Measurements from ENCODE around the gene DCAF11. TPM values are rescaled to one million over a fixed set of nuclear protein-coding genes. Genes with fewer than 3 reads are reported as not detected.

DCAF11 gene
- total and polyA plus RNA-seq, 2 of the 8 experiments (the other 6 are each of a cell fraction or from before 2014, with no cell fraction given): 60.4 to 63.6 TPM

DNA sequence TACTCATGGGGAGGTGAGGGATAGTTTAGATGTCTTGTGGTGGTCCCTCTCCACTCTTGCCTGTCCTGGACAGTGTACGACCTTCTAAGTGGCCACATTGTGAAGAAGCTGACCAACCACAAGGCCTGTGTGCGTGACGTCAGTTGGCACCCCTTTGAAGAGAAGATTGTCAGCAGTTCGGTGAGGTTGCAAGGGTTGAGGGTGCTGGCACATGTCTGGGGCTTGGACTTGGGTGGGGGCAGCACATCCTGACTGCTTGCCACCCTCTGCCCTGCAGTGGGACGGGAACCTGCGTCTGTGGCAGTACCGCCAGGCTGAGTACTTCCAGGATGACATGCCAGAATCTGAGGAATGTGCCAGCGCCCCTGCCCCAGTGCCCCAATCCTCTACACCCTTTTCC is 8.3 kb downstream of the DCAF11 start:
- FAIRE-seq (no peak), DNase-seq (ENCODE audit: low read depth in 1 of 2, low spot score in 2 of 2) (no peak)
- H3K79me2 ChIP-seq (ENCODE audit: control insufficient read depth in 1 of 2, insufficient read depth in 2 of 2, low read length in 2 of 2): no peaks in the 10 kb centered on the region
- ChIA-PET CTCF (ENCODE audit: partially characterized antibody) (interaction anchor here (1.6 kb wide), 1 partner anchor 15 kb away, joined by 4 read pairs; no protein-coding TSS in a partner anchor), POLR2A (ENCODE audit: partially characterized antibody) (interaction anchor here (1.0 to 11.1 kb wide), 8 partner anchors 7 to 84 kb away, joined by 3 to 96 read pairs (median 4); partner anchors contain the start of genes DCAF11, FITM1, IRF9 and NRL)
- H3K36me3 ChIP-seq (ENCODE audit: control insufficient read depth in 2 of 4, insufficient read depth in 4 of 4, low read length in 3 of 4): peaks cover 13 to 36% (median 30%) of the 10 kb centered on the region in 4 experiments
- no peak overlapping the region for H2BK12ac ChIP-seq (ENCODE audit: low read depth, low read length)
- no peak overlapping the region for H3K56ac ChIP-seq (replicated peaks; ENCODE audit: insufficient read length, low read depth, low read length)
- 91% methylated on average over 8 of the region's 8 CpGs; no CpG with 5 or more reads in 1 of the 2 experiments for WGBS, 2 experiments (ENCODE audit: extremely low coverage in 1 of 2, insufficient coverage in 1 of 2, insufficient read length in 1 of 2, insufficient replicate concordance in 2 of 2, low coverage in 1 of 2, low lambda C conversion rate in 2 of 2, missing lambda C conversion rate in 1 of 2)
- TF ChIP-seq E2F6 (IDR thresholded peaks at IDR 0.05): no peak
- no peak for TF ChIP-seq NRF1 (IDR thresholded peaks at IDR 0.05; ENCODE audit: low read depth, low read length)
- no peak for TF ChIP-seq SP1 (IDR thresholded peaks at IDR 0.05; ENCODE audit: low read depth, low read length)
- TF ChIP-seq CTBP2 (IDR thresholded peaks at IDR 0.05; ENCODE audit: borderline replicate concordance, insufficient read depth, insufficient read length, low read length): no peak
- TF ChIP-seq SIRT6 (IDR thresholded peaks at IDR 0.05; ENCODE audit: low read length): no peak
- TF ChIP-seq RFX5 (IDR thresholded peaks at IDR 0.05; ENCODE audit: borderline replicate concordance, low read depth, low read length): no peak
- no peak for TF ChIP-seq CBX5 (IDR thresholded peaks at IDR 0.05; ENCODE audit: low read depth, low read length)
- TF ChIP-seq NANOG (IDR thresholded peaks at IDR 0.05; ENCODE audit: insufficient read depth, low read depth, low read length, poor library complexity, severe bottlenecking): no peak
- no peaks in the 10 kb centered on the region for H3K9me3 ChIP-seq (ENCODE audit: insufficient read depth in 2 of 2, low read depth in 1 of 2, low read length in 1 of 2)
- H4K20me1 ChIP-seq (replicated peaks in 1 of 2; ENCODE audit: control insufficient read depth in 1 of 2, insufficient read depth in 2 of 2, low read length in 2 of 2): peaks cover 0 to 3% of the 10 kb centered on the region in 2 experiments
- no peaks in the 10 kb centered on the region for H3K79me1 ChIP-seq (ENCODE audit: low read depth, low read length)
- no peak overlapping the region for H4K91ac ChIP-seq (replicated peaks; ENCODE audit: insufficient read length, low read length)
- no peak overlapping the region for H3K4ac ChIP-seq (replicated peaks; ENCODE audit: insufficient read length, low read depth, low read length)
- H3K4me1 ChIP-seq (replicated peaks in 1 of 4; ENCODE audit: control insufficient read depth in 3 of 4, insufficient read depth in 4 of 4, low read length in 3 of 4): no peaks in the 10 kb centered on the region
- H3K23ac ChIP-seq (ENCODE audit: insufficient read length): no peak overlapping the region
- H3K27me3 ChIP-seq (replicated peaks in 1 of 4; ENCODE audit: control insufficient read depth in 3 of 4, extremely low read depth in 1 of 4, insufficient read depth in 3 of 4, low read length in 3 of 4): no peaks in the 10 kb centered on the region
- no peak overlapping the region for H2BK15ac ChIP-seq (ENCODE audit: low read length)
- H2AFZ ChIP-seq (ENCODE audit: low read length): no peak overlapping the region
- H2AK5ac ChIP-seq (ENCODE audit: low read depth, low read length): no peak overlapping the region
- no peak overlapping the region for H2BK20ac ChIP-seq (ENCODE audit: low read length)
- no peak overlapping the region for H3K9ac ChIP-seq (replicated peaks in 1 of 4; ENCODE audit: extremely low read depth in 1 of 4, low read depth in 3 of 4, low read length in 3 of 4)
- H2BK5ac ChIP-seq (ENCODE audit: low read depth, low read length): no peak overlapping the region
- no peak overlapping the region for H3K27ac ChIP-seq (ENCODE audit: low read depth, low read length)
- no peak overlapping the region for H4K8ac ChIP-seq (ENCODE audit: extremely low read depth, insufficient read depth, low read length)
- no peak overlapping the region for H4K5ac ChIP-seq (ENCODE audit: insufficient read length, low read depth, low read length)
- H3K14ac ChIP-seq (ENCODE audit: insufficient read length): no peak overlapping the region
- no peaks in the 10 kb centered on the region for H3K23me2 ChIP-seq (ENCODE audit: low read depth, low read length)
- H3K18ac ChIP-seq (ENCODE audit: extremely low read depth, low read length): no peak overlapping the region
- H3K4me3 ChIP-seq (ENCODE audit: extremely low read depth in 1 of 4, insufficient read depth in 2 of 4, low read depth in 3 of 4, low read length in 4 of 4): no peak overlapping the region
- H2BK120ac ChIP-seq (replicated peaks; ENCODE audit: low read depth, low read length): no peak overlapping the region
- no peak overlapping the region for H3K4me2 ChIP-seq (ENCODE audit: insufficient read depth in 1 of 2, low read depth in 2 of 2, low read length in 2 of 2)

All from H1 (cell line).